ENCODE data around the gene ALKBH3.

The ALKBH3 gene

DNA sequence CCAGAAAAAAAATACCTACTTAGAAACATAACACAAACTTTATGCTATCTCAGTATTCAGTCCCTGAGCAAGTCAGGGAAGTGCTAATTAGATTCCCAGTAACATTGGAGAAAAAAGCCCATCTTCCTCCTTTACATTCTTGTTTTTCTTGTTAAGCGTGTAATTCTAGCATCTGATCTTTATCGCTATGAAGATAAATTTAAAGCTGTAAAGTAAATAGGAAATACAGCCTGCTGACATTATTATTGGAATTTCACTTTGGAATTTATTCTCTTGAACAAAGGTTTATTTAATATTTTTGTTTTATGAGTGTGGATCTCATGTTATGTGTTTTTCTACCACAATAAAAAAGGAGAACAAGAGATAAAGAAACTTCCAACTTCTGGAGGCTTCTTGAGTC is 13.9 kb downstream of the ALKBH3 start:
- no peak for DNase-seq (ENCODE audit: low spot score)

DNA sequence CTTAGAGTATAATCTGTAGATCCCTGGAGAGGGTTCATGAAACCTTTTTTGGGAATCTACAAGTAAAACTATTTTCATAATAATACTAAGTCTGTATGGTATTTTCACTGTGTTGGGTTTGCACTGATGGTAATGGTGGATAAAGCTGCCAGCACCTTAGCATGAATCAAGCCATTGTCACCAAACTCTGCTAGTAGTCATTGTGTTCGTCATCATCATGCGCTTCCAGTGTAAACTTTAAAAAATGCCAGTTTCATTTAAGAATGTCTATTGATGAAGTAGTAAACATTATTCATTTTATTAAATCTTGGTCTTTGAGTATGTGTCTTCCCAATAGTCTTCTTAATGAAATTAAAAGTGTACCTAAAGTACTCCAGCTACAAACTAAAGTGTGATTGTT is 15.0 kb downstream of the ALKBH3 start:
- DNase-seq (ENCODE audit: low spot score), result peak; percentile 56

DNA sequence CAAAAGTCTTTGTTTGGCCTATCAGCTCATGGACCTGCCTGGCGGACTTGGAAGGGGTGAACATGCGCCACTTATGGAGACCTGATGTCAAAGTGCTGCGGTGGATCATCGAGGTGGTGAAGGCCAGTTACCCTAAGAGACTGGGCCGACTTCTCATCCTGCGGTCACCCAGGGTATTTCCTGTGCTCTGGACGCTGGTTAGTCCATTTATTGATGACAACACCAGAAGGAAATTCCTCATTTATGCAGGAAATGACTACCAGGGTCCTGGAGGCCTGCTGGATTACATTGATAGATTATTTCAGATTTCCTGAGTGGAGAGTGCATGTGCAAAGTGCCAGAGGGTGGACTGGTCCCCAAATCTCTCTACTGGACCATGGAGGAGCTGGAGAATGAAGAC is 17.9 kb downstream of the ALKBH3 start:
- no peak for DNase-seq (ENCODE audit: low spot score)

DNA sequence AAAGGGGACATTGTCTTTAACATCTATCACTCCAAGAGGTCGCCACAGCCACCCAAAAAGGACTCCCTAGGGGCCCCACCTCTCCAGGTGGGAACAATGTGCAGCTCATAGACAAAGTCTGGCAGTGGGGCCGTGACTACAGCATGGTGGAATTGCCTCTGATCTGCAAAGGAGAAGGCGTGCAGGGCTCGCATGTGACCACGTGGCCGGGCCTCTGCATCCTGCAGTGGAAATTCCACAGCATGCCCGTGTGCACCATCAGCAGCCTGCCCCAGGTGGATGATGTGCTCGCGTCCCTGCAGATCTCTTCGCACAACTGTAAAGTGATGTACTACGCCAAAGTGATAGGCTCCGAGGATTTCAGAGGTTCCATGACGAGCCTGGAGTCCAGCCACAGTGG is 18.5 kb downstream of the ALKBH3 start:
- DNase-seq (ENCODE audit: low spot score), result no peak

DNA sequence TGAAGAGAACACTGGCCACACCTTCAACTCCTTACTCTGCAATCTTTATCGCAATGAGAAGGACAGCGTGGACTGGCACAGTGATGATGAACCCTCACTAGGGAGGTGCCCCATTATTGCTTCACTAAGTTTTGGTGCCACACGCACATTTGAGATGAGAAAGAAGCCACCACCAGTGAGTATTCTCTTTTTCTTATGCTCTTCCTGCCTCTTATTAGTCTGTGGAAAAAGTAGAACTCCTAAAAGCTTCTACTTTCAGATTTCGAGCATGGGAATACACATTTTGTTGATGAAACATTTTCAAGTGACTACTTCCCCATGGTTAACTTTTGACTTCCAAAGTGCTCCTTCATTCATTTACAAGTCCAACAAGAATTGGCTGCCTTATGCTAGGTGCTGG is 20.9 kb downstream of the ALKBH3 start:
- DNase-seq (ENCODE audit: low spot score), result no peak

DNA sequence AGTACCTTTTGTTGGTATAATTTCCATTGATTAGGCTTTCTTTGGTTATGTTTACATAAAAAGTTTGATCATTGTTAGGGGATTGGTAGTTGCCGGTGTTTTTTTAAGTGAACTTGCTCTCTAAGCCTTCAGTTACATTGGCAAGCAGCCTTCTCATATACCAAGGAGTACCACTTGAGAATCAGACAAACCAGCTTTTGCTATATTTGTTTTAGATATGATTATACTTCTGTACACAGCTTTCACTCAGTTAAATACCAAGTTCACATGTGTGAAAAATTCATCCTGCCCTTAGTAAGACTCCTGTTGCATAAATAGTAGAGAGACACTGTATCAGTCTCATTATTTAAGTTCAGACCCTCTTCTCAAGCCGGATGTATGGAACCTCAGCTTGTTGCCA is 22.4 kb downstream of the ALKBH3 start:
- no peak for DNase-seq (ENCODE audit: low spot score)

DNA sequence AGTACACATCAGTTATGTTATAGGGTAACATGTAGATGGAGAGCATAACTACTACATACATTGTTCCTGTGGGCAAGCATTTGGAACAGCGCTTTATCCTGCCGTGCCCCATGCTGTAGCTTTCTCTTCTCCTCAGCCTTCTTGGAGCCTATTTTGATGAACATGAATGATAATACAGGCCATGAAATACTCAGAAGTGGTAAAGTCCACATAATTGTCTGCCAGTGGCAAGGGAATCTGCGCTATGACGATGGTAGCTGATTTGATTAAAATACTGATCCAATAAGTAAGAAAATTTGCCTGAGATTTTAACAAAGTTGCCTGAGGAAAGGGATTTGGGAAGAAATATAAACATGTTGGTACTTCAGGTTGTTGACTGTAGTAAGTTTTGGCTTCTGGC is 23.3 kb downstream of the ALKBH3 start:
- DNase-seq (ENCODE audit: low spot score), result no peak

DNA sequence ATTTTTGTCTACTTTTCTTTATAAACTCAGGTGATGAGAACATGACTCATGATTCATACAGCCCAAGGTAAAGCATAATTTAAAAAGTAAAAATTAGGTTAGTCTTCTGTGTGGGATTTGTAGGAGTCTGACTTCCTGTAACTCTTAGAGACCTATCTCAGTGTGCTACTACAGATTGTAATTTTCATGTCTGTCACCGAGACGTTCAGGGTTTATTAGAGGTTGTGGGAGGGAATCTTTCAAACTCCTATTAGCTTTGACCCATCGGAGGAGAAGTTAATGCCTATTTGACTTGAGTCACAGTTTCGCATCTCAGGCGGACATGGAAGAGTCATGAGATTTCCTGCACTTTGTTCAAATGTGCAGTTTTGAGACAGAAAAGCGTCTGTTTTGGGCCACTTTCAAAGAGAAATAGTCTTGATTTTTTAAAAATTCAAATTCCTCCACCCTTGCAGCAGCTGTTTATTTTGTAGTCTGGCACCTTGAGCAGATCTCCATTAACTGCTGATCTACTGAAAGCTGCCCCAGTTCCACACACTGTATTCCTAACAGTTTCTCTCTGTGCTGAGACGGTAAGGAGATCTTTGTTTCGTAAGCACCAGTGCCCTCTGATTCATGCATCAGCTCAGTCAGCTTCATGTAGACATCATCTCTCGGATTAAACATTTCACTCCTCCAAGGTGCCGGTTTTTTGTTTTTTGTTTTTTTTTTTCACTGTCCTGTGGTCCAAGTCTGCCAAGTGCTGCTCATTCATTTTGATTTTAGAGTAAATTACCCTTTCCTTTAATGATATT is 24.3 kb downstream of the ALKBH3 start:
- peak; percentile 65 for DNase-seq (ENCODE audit: low spot score)

DNA sequence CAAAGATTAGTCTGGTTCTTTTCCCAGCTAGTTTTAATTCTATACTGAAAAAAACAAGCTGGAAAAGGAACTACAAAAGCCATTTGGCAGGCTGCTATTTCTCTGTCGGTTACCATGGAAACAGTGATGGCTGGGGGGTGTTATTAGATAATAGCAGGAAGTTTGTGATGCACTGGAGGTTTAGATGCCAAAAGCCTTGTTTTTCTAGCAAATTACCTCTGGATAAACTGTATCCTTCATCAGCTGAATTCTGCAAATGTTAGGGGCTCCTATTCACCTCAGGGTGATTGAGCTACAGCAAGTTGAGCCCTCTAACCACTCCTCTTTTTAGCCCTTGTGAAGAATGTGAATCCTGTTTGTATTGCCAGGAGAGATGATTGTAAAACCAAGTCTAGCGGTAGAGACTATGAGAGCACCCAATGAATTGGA is 25.2 kb downstream of the ALKBH3 start:
- DNase-seq (ENCODE audit: low spot score), result no peak

DNA sequence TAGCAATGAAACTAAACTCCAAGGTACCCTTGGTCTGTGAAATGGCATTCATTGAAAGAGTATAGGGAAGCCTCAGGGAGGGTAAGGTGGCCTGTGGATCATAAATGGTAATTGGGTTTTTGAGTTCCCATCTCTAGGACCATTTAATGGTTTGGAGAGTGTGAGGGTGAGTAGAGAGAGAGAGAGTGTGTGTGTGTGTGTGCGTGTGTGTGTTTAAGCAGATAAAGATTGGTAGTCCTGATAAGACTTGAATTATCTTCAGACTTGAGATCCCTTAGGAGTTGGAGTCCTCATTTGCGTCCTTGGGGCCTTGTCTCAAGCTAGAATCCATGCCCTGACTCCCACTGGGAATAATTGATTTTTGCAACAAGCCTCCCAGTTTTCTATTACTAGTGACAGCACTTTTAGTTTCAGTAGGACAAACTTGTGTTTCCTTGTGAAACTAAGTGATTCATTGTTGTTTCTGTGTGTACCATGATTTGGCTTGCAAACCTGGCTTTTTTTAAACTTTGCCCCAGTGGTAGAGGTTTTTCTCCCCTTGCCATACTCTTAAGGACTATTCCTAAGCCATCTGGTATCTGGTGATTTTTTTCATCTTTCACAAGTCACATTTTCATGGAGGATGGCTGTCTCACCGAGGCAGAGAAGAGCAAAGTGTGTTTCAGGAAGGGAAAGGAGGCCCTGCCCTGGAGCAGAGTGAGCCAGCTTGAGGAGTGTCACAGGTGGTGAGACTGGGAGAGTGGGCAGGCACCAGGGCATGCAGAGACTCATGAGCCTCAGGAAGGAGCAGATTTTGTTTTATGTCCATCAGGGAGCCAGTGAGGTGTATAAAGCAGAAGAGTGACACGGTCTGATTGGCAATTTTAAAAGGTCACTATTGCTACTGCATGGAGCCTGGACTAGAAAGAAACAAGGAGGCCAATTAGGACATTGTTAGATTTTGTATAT is 26.7 kb downstream of the ALKBH3 start:
- no peak for DNase-seq (ENCODE audit: low spot score)

DNA sequence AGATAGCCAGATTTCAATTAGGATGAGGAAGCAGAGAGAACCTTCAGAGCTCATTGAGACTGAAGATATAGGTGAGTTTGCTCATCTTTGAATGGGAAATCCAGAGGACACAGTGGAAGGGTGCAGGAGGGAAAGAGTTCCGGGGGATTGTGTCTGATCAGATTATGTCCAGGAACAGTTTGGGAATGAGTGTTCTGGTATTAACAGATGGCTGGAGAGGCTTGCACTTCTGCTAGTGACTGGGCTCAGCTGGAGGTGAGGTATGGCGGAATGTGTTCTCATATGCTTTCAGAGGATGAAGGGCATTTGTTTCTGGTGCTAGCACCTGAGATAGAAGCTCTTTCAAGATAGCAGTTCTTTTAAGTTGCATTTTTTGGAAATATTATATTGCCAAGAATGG is 27.6 kb downstream of the ALKBH3 start:
- no peak for DNase-seq (ENCODE audit: low spot score)

DNA sequence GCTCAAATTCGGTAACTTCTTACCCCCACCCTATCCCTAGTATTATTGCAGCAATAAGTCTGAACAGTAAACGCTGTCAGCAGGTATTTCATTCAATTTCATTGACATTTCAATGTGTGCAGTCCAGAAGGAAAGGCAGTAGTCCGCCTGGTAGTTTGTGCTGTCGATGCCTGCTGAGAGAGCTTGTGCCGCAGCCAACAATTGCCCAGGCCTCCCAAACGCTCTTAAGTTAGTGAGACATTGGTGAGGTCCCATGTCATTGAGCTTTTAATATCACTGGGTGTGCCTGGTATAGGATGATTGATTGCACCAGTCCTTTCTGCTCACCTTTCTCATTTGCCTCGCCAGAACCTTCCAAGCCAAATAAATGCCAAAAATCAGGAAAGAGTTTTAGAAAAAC is 28.1 kb downstream of the ALKBH3 start:
- no peak for DNase-seq (ENCODE audit: low spot score)

DNA sequence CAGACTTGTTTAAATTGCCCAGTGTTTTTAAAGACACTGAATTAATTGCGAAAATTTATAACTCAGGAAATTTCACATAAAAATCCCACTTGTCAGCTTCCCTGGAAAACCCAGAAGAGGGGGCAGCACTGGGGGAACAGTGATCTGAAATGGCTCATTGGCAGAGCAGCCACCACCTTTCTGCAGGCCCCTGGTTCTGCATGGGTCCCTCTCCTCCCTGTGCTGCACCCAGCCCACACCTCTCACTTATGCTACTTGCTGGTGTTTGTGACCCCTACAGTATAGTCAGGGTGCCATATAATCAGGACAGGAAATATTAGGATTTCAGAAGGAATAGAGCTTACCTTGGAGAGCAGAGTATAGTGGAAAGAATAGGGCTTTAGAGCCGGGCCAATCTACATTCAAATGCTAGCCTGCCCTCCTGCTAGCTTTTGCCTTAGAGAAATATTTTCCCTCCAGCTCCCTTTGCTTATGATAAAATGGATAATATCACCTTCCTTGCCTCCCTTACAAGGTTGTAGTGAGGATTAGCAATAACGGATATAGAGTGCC is 33.3 kb downstream of the ALKBH3 start:
- DNase-seq (ENCODE audit: low spot score), result no peak

DNA sequence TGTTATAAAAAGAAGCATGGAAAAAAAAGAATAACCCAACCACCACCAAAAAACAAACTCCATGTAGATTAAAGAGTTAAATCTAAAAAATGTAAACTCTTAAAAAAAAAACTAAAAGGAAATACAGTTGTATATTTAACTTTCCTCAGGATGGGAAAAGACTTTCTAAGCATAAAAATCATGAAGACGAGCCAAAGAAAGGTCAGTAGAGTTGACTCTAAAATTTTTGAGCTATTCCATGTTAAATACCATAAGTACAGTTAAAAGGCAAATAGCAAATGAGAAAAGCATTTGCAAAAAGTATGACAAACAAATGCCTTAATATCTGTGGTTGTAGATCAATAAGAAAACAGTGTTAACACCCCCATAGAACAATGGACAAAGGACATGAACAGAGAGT is 33.8 kb downstream of the ALKBH3 start:
- DNase-seq (ENCODE audit: low spot score), result no peak

DNA sequence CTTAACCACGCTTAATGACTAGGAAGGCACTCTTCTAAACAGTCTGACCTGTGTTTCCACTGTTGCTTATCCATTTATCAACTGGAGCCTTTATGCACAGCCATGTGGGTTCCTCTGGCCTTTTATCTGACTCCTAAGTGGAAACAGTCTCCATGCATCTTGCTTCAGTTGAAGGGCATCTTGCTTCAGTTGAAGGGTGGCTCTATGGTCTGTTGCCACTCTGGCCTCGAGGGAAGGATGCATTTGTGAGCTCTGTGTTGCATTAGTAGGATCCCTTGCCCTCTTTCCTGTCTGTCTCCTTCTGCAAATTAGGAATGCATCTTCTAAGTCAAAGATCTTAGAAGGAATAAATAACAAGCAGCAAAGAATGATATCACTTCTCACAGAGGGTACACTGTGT is 36.0 kb downstream of the ALKBH3 start:
- DNase-seq (ENCODE audit: low spot score), result no peak

DNA sequence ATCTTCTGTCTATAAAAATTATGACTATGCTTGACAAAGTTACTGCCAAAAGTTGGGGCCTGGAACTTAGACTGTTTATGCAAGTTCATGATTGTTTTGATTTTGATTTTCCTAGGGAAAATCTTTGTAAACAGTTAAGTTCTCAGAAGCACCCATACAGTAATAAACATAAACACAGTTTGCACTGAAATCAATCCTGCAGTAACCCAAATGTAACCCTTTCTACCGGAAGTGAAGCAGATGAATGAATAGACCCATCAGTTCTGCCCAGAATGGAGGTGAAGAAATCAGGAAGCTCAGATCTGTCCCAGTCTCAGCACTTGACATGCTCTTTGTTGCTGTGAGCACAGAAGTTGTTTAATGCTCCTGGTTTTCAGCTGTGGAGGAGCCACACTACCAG is 37.2 kb downstream of the ALKBH3 start:
- no peak for DNase-seq (ENCODE audit: low spot score)

DNA sequence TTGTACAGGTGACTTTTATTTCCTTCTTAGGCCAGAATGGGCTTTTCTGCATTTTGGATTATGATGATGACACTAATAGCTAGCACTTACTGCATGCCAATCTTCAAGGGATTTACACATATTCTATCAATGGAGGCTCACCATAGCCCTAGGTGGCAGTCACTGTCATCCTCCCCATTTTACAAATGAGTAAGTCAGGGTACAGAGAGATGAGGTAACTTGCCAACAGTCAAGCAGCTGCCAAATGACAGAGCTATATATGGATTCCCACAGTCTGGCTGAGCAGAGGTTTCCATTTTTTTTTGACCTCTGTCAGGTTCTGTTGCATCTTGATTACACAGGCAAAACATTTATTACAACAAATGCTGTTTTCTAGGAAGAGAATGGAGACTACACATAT is 38.0 kb downstream of the ALKBH3 start:
- DNase-seq (ENCODE audit: low spot score), result no peak

DNA sequence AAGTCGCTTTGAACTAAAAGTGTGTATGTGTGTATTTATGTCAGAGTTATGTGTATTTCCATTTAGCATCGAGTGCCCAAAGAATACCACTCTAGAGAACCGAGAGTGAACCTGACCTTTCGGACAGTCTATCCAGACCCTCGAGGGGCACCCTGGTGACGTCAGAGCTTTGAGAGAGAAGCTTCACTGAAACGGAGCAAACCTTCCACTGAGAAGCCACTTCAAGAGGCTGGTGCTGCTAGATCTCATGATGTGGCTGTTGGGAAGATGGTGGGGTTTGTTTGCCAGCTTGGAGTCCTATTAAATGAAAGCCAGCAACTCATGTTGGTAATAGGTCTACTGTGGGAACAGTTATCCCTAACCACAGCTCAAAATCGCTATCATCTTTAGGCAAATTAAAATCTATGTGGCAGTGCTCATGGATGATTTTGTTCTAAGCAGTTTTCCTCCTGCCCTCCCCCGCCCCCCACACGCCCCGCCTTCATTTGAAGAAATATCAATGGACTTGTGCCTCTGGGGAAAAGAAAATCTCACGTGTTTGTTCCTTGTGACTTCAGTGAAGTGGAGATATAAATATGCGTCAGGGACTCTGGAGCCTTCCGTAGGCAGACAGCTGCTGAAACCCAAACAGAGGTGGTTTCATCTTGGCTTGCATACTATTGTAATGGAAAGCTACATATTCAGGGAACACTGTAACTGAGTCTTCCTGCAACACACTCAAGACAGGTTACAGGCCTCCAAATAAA is 39.4 kb downstream of the ALKBH3 start:
- DNase-seq (ENCODE audit: low spot score), result no peak

DNA sequence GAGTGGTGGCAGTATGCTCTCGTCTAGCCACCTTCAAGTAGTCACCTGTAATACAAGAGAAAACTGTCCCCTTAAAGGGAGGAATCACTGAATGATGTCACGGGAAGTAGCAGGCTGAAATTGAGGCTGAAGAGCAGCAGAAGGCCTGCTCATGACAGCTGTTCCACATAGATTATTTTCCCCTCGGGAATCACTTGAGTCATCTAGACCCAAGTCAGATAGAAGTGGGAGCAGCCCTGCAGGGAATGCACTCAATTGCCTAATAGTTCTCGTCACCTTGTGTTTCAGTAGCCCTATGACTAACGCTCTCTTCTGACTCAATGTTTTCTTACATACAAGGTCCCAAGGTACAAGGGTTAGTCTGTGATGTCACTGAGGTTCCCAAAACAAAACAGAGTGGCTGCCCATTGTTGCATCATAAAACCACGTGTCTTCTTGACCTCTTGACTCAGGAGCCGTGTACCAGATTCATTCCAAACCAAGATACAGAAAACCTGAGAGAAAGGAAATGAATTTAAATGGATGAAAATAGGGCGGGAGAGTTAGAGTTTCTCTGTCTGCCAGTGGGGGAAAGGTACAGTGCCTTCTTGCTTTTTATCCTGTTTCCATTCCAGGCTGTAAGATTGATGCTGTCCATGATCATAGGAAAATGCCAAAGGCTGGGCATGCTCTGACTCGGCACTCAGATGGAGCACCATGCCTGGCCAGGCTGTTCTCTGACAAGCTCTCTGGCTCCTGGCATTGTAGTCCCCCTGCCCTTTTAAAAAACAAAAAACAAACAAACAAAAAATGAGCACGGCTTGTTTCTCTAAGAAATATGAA is 40.2 kb downstream of the ALKBH3 start:
- no peak for DNase-seq (ENCODE audit: low spot score)

DNA sequence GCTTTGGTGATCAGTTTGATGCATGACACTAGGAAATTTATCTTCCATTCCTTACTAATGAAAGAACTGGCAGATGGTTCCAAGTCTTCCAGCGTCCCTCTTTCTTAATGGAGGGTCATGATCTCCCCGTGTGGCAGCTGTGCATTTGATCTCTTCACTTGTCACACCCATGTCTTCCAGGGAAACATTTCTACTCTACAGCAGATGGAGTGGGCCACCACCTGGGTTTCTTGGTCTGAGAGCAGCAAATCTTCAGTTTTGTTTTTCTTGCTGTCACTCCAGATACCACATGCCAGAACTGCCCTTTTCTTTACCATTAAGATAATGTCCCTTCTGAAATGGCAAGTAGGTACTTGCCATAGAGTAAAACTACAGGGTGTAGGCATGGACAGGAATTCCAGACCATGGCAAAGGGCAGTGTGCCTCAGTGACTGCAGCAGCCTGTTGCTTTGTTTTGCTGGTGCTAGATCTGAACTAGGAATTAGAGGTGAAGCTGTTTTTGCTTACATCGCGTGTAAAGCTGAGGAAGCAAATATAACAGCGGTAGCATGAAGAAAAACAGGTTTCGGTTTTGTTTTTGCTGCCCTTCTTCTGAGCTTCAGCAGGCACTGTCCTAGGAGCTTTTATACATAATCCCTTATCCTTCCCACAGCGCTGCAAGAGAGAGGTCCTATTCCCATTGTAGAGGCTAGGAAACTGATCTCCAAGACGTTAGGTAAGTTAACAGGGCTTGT is 41.1 kb downstream of the ALKBH3 start:
- no peak for DNase-seq (ENCODE audit: low spot score)

DNA sequence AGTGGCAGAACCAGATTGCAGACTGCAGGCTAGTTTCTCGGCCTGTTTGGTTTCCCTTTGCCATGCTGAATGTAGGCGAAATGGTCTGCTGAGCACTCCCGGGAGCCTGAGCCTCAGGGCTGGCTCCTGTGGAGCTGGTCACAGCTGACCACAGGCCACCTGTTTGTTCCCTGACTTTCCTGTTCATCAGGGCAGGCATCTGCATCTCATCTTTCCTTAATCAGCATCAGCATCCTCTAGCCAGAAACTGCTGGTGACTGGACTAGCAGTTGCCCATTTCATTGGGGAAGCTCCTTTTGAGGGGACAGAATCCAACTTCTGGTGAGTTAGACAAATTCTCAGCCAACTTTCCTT is 41.6 kb downstream of the ALKBH3 start:
- no peak for DNase-seq (ENCODE audit: low spot score)

Data from putamen (tissue), 1 donor.